Measurements from ENCODE around the gene PRKCE.
"Not testable (repeated sequence)": the region's sequence is repeated elsewhere in the genome, so short reads cannot be mapped to it uniquely, and the experiment has no call there.

Gene PRKCE

GRCh38 chr2:46223514-46223913 is 572.0 kb downstream of the PRKCE start:
- not testable (repeated sequence) for DNase-seq

GRCh38 chr2:46225150-46225625 is 573.7 kb downstream of the PRKCE start:
- no peak for DNase-seq

DNA sequence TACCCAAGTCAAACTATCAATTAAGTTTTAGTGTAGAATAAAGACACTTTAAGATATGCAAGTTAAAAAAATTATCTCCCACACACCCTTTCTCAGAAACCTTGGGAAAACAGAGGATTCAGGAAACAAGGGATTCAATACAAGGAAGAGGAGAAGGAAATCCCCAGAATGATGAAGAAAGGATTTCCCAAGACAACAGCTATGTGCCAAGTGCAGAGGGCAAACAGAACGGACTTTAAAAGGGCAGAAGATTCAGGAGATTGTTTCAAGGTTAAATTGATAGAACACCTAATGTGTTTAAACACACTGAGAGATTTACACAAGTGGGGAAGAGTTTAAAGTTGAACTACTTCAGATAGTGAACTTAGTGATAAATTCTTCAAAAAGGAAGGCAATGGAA is 574.3 kb downstream of the PRKCE start:
- DNase-seq: no peak

- no peak for DNase-seq
Measured at GRCh38 chr2:46226620-46227019, 575.1 kb downstream of the PRKCE start.

DNA sequence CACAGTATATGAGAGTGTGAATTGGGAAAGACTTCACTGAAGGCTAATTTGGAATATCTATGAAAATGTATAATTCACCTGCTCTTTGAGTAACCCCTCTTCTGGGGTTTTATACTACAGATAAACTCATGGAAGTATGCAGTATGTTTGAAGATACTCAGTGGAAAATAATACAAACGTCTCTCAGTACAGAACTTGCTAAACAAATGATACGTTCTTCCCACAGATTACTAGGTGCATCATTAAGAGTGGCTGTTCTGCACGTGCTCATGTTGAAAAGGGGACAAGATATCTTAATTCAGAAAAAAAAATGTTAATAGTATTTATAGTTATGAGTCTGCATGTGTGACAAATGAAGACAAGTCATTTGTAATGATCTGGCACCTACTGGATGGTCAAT is 575.5 kb downstream of the PRKCE start:
- no peak for DNase-seq

GRCh38 chr2:46227674-46228289 is 576.3 kb downstream of the PRKCE start:
- no peak for DNase-seq

- DNase-seq: peak in 1 of 2 donors; percentile 42
Measured at GRCh38 chr2:46229134-46230063, 577.9 kb downstream of the PRKCE start.

DNA sequence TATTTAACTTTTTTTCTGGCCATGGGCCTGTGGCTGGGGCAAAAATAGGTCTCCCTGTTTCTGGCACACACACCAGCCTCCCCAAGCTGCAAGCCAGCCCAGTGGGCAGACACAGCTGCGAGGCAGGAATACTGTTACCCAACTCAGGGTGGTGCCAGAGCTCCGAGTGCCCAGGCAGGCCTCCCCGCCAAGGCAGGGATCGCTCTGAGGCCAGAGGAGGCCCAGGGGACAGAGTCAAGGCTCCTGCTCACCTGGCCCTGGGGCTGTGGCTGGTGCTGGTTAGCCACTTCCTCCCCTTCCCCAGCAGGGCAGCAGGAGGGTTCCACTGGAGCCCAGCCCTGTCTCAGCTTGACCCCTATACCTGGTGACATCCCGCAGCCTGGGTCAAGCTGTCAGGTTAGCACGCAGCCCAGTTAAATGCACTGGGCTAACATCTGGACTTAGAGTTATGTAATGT is 578.7 kb downstream of the PRKCE start:
- DNase-seq: peak; percentile 18 to 24

GRCh38 chr2:46230677-46231425 is 579.4 kb downstream of the PRKCE start:
- no peak for DNase-seq

GRCh38 chr2:46231721-46232120 is 580.2 kb downstream of the PRKCE start:
- DNase-seq: no peak

- DNase-seq: no peak
Measured at GRCh38 chr2:46232860-46233259, 581.4 kb downstream of the PRKCE start.

- no peak for DNase-seq
Measured at GRCh38 chr2:46236006-46236875, 584.8 kb downstream of the PRKCE start.

DNA sequence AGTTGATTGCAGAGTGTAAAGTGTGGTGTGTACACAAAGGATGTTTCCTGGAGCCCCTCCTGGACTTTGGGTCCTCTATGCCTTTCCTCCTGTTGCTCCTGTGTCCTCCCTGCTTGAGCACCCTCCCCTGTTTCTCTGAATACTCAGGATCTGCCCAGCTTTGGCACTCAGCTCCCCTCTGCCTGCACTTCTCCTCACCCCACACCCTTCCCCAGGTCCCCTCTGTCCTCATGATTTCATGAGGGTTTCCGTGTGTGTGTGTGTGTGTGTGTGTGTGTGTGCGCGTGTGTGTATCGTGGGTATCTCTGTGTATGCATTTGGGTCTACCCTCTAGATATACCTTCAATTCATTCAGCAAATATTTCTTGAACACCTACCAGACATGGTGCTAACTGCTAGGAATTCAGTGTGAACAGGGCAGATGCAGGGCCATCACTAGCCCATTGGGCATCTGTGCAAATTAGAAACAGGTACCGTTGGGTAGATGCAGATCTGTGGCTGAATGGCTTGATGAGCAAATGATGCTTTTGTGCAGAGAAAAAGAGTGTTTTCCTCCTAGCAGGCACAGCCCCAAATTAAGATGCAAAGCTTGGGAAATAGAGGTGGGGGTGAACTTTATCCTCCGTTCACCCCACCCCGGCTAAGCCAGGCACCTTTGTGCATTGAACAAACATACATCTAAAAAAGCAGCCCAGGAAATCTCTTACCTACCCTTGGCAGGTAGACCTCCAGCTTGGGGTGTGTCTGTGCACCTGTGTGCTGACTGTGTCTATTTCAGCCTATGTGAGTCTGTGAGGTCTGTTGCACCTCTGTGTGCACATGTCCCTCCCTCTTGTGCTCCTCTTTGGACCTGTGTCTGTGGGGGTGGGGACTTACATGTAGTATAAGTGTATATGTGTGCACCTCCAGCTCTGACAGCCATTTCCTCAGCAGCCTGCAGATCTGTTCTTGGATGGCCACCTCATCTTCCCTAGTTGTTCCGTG is 585.7 kb downstream of the PRKCE start:
- no peak for DNase-seq
